GM19035 (cell line): ENCODE measurements around the gene EML4.

ENCODE experiments used
- ATAC-seq: cut with Tn5 transposase; IDR thresholded peaks from one replicate; pipeline ENCODE4 v1.9.1; 2021; ENCODE audit not compliant: unreplicated experiment

EML4 gene

DNA sequence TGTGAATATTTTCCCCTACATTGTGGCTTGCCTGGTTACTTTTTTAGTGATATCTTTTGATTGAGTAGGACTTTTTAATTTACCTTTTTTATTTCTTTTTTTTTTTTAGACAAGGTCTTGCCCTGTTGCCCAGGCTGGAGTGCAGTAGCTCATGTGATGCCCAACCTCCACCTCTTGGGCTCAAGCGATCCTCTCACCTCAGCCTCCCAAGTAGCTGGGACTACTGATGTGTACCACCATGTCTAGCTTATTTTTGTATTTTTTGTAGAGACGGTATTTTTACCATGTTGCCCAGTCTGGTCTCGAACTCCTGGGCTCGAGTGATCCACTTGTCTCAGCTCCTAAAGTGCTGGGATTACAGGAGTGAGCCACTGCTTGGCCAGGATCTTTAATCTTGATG lies 25.3 kb downstream of the EML4 start:
- ATAC-seq = no peak

DNA sequence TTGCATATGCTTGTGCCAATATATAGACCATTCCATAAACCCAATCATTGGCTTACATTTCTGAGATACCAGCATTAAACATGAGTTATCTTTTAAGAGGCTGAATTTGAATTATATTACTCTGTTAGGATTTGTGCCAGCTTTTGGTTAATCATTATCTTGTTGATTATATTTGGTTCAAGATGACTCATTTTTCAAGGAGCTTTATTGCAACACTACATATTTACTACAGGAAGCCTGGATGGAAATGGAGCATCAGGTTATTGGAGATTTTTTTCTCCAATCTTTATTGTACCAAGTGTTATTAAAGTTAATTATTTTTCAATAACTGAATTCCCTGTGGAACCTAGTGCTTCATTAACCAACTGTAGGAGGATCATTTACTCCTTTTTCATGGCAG lies 26.4 kb downstream of the EML4 start:
- ATAC-seq = no peak

DNA sequence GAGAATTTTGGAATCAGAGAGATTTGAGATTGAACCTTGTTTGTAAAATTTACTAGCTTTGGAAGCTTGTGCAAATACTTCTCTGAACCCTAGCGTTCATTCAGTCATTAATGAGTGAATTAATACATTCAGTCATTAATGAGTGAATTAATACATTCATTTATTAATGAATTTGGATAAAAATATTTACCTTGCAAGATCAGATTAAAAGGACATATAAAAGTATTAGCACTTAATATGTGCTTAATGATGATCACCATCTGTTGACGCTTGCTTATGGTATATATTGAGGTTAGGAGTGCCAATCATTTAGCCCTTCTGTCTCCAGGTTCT lies 26.9 kb downstream of the EML4 start:
- no peak for ATAC-seq

DNA sequence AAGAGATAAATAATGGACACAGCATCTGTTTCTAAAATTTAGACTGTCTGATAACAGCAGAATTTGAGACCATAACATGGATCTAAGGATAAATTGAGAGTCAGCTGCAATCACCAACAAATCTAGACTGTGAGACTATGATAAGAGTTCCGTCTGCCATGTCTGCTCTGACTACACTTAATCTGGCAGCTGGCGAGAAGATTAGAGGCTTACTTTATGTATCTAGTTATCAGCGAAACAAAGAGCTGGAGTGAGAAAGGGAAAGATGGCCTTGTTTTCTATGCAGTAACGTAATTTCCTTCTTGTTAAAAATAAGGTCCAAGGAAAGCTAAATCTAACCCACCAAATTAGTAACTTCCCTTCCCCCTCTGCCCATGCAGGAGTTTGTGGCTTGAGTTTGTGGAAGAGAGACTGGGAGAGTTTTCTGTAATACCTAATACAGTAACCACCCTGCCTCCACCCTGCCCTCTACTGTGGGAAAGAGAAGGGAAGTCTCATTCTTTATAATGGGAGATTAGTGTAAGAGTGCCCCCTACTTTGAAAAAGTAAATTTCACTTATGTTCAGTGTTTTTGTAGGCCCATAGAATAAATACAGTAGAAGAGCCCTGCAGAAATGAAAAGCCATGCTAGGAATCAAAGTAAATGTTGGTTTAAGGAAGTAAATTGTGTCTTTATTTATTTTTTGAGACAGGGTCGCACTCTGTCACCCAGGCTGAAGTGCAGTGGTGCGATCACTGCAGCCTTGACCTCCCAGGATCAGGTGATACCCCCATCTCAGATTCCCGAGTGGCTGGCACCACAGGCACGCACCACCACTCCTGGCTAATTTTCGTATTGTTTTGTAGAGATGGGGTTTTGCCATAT lies 27.5 kb downstream of the EML4 start:
- no peak for ATAC-seq

DNA sequence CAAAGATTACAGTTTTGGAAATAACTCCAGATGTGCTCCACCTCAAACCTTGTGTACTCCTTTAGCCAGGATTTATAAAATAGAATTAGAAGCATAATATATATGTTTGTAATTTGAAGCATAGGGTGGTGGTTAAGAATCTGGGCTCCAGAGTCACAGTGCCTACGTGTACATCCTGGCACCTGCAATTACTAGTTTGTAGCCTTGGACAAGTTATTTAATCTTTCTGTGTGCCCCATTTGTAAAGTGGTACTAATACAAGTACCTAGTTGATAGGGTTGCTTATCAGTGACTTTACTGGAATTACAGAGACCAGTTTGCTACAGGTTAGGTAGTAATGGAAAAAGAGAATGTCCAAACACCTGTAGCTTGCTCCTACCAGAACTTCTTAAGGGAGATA lies 28.6 kb downstream of the EML4 start:
- no peak for ATAC-seq

DNA sequence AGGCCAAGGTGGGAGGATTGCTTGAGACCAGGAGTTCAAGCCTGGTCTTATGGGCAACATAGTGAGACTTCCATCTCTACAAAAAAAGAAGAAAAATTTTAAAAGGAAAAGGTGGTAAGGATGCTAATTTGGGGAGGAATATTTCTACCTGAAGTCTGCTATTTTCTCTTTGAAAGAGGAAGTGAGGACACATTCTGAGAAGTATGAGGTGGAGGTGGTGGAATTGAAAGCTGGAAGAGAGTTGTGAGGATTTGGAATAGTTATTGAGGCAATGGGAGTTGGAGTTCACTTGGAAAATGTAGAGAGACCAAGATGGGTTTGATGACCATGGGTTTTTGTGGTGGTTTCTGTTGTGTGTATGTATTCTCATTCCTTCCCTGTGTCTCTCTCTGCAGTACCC lies 29.3 kb downstream of the EML4 start:
- no peak for ATAC-seq

DNA sequence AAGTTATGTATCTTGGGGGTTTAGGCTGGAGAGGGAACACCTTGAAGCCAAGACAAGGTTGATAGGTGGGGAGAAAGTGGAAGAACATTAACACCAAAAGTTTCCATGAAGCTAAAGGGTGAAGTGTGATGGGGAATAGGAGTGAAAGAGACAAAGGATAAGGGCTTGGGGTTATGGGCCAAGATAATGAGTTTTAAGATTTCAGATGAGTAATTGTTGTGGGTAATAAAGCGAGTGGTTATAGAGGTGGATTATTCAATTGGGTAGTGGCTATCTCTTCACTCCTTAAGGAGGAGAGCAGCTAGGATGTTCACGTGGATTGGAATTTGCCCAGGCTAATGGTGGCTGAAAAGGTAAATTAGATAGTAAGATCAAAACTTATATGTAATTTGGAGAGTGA lies 29.8 kb downstream of the EML4 start:
- ATAC-seq = no peak

DNA sequence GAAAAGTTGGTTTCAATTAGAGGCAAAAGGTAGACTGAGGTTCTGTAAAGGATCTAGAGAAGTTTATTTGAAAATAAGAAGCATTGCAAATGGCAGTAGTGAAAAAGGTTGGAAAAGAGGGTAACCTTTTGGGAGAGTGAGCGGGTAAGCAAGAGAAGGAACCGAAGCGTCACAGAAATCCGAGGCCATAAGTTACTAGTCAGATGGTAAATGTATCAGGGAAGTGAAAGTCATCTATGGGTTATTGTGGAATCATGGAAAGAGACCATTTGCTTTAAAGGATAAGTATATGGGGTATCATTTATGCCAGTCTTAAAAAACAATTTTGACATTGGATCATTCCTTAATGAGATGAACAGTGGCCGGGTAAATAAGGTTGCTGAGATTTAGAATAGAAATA lies 30.5 kb downstream of the EML4 start:
- no peak for ATAC-seq

DNA sequence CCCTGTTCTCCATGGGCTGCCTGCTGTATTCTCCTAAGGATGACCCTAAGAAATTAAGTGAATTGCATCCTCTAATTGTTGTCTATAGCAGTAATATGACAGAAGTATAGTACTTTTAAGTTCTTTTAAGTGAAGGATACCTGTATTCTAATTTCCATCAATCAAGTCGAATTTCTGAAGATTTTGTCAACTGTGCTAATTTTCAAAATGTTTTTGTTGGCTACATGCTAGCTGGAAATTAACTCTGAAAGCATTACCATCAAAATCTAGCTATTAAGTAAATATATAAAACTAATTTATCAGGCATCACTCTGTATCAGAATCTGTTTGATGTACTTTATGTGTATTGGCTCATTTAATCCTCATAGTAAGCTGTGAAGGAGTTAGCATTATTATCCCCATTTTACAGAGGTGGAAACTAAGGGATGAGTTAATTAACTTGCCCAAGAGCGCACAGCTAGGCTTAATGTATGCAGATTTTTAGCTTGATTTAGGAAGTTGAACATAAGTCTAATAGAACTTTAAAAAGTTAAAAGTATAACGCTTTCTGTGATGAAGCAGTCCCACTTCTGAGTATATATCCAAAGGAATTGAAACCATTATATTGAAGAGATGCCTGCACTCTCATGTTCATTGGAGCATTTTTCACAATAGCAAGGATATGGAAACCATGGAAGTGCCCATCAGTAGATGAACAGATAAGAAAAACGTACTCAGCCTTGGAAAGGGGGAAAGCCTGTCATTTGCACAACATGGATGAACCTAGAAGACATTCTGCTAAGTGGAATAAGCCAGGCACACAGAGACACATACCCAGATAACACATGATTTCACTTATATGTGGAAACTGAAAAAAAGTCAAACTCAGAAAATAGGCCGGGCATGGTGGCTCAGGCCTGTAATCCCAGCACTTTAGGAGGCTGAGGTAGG lies 32.0 kb downstream of the EML4 start:
- ATAC-seq = no peak

DNA sequence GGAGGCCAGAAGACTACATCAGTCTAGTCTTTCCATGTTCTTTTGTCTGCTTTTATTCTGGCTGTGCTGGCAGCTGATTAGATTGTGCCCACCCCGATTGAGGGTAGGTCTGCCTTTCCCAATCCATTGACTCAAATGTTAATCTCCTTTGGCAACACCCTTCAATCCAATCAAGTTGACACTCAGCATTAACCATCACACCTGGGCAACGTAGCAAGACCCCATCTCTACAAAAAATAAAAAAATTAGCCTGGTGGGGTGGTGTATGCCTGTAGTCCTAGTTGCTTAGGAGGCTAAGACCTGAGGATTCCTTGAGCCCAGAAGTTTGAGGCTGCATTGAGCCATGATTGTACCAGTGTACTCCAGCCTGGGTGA lies 33.5 kb downstream of the EML4 start:
- ATAC-seq = no peak

DNA sequence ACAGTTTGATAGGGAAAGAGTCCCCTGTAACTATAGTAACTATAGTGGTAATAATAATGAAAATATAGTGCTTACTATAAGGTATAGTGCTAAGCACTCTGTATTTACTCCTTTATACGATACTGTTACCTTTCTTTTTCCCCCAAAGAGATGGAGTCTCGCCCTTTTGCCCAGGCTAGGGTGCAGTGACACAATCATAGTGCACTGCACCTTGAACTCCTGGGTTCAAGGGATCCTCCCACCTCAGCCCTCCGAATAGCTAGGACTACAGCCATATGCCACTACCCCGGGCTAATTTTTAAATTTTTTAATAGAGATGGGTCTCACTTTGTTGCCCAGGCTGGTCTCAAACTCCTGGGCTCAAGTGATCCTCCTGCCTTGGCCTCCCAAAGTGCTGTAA lies 34.6 kb downstream of the EML4 start:
- ATAC-seq = no peak

DNA sequence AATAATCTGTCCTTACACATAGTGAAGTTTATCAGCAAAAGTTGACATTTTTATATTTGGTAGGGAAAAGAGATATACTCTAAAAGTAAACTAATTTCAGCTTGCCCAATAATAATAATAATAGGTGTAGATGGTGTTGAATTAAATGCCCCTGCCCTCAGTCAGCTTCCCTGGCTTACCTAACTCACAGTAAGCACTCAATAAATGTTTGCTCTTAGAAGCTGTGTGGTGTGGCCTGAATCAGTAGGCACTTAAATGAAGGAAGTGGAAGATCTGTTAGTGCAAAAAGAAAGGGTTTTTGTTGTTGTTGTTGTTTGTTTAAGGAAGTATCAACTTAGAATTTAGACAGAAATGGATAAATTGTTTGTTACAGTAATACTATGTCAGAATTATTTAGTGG lies 36.2 kb downstream of the EML4 start:
- ATAC-seq = no peak

DNA sequence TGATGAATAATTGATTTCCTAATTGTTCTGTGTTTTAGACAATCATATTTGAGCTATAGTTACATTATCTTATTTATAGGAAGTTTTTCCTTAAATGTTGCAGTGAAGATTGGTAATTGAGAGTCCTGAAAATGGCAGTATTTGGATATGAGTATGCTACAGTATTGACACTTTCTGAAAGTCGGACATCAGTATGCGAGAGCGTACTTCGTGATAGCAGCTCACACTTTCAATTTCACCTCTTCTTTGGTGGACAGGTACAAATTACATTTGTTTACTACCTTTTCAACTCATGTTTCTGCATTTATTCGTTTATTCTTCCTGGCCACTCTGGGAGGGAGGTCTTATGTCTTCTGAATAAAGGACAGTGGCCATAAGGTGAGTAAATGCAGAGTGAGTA lies 38.7 kb downstream of the EML4 start:
- no peak for ATAC-seq

DNA sequence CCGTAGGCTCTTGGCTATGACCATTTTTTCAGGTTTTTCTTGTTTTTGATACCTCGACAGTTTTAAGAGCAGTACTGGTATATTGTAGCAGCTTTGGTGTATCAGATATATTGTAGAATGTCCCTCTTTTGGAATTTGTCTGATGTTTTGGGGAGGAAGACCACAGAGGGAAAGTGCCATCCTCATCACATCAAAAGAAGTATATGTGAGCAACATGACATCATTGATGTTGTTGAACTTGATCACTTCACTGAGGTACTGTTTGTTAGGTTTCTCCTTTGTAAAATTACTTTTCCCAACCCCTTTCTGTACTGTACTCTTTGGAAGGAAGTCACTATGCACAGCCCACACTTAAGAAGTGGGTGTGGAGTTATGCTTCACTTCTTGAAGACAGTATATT lies 41.0 kb downstream of the EML4 start:
- ATAC-seq = no peak

DNA sequence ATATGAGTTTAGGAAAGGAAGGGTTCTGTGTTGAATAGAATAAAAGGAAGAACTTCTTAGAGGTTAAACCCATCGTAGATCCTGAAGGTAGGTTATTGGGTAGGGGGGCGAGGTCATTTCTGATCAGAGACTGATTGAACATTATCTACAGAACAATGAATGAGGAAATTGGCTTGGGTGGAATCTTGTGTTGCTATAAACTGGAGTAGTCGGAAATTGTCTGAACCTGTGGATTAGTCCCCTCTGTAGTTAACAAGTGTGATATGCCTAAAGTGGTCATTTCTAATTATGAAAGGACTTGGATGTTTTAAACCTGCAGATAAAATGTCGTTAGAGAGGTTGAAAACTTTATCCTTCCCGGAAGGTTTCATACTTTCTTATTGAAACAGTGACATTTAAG lies 42.1 kb downstream of the EML4 start:
- no peak for ATAC-seq

DNA sequence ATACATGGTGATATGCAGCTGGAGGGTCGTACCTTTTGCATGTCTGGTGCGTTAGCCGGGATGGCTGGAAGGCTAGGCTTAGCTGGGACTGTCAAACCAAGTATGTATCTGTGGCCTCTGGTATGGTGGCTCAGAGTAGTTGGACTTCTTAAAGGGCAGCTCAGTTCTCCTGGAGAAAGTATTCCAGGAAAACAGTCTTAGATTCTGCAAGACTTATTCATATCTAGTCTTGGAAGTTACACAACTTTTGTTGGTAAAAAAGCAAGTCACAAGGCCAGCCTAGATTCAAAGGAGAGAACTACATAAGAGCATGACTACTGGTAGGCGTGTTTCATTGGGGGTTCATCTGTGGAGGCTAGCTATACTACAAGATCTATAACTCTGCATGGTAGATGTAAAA lies 45.5 kb downstream of the EML4 start:
- no peak for ATAC-seq

DNA sequence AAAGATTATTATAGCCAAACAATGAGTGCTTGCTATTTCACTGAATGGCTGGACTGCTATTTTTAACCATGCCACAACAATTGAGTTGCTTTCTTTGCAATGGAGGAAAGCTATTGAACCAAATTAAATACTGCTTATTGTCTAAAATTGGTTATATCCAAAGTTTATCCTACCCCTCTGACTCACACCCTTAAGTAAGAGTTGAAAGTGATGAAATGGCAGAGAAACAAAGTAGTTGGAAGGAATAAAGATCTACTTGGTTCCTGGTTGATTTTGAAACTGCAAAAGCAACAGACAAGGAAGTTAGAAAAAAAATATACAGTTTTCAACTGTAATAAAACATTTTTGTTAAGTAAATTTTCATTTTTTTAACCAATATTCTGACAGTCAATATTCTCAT lies 47.5 kb downstream of the EML4 start:
- no peak for ATAC-seq

DNA sequence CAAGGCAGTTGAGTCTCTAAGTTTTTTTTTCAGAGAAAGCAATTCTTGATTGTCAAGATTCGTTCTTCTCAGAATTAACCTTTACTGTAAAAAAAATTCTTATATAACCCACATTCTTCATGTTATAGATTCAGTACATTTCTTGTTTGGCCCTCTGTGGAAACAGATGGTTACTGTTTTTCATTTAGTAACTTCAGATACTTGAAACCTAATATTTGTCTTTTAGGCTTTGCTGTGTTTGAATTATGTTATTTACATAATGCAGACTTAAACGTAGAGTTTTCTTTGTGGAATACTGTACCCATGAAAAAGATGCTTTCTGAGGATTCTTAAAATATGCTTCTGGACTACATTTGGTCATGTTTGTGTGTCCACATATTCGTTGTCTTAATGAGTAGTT lies 48.2 kb downstream of the EML4 start:
- ATAC-seq = no peak

DNA sequence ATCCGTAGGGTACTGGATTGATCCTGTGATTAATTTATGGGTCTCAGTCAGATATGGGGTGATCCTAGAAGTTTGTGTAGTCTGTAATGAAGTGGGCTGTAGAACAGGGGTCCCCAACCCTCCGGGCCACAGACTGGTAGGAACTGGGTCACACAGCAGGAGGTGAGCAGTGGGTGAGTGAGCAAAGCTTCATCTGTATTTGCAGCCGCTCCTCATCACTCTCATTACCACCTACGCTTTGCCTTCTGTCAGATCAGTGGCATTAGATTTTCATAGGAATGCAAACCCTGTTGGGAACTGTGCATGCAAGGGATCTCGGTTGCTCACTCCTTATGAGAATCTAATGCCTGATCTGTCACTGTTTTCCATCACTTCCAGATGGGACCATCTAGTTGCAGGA lies 48.8 kb downstream of the EML4 start:
- no peak for ATAC-seq

DNA sequence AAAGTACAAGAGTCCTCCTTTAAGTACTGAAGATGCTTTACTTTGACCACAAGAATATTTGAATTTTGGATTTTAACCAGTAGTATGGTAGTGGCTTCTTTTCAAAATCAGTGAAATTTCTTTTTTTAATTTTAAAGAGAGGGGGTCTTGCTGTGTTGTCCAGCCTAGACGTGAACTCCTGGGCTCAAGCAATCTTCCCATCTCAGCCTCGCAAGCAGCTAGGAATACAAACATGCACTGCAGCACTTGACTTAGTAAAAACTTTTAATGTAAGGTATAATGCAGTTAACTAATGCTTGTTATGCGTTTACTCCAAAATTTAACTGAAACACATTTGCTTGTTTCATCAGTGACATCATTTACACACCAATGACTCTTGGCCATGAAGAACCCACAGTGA lies 49.6 kb downstream of the EML4 start:
- no peak for ATAC-seq

DNA sequence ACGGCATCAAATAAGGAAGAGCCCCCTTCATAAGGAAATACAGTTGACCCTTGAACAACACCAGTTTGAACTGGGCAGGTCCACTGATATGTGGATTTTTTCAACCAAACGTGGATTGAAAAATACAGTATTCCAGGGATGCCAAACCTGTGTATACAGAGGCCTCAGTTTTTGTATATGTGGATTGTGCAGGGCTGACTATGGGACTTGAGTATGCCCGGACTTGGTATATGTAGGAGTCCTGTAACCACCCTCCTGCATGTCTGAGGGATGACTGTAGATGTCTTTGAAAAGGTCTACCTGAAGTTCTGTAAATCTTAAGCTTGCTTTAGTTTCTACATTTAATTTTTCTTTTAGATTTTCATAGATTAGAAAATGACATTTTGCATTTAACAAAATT lies 50.0 kb downstream of the EML4 start:
- ATAC-seq = no peak

DNA sequence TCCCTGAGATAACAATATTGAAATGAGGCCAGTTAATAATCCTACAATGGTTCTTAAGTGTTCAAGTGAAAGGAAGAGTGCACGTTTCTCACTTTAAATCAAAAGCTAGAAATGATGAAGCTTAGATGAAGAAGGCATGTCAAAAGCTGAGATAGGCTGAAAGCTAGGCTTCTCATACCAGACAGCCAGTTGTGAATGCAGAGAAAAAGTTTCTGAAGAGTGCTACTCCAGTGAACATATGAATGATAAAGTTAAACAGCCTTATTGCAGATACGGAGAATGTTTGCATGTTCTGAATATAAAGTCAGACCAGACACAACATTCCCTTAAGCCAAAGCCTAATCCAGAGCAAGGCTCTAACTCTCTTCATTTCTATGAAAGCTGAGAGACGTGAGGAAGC lies 51.4 kb downstream of the EML4 start:
- ATAC-seq = no peak
